A549 treated with CORT108297 at 1 μM for 4 hours (cell line): ENCODE results near the gene PCNA. TPM values are rescaled to one million over a fixed set of nuclear protein-coding genes. Genes with fewer than 3 reads are reported as not detected.

Experiments
- total RNA-seq: library from RNA; stranded (reverse); fragments of 200-300 nt; extraction: Qiagen RNA extraction; gene quantifications from 5 replicates; pipeline ENCODE4 v1.2.3, GENCODE V29; 2022

The PCNA gene
- 396 to 435 TPM (median 412 TPM) in 5 replicates for total RNA-seq

GRCh38 chr20:5119435-5120184 is at the start of gene PCNA:
PCNA (minus strand) TSS chr20:5119958; CDS start chr20:5119798, 160 bp downstream.

GRCh38 chr20:5126512-5127203 is 6.9 kb upstream of the PCNA start, which contains the start of gene CDS2:
CDS2 (plus strand) TSS chr20:5127008; CDS start chr20:5127093, 85 bp downstream.

Other genes starting within 250 kb of the PCNA start
- gene SLC23A2, start 118.4 kb downstream of the PCNA start, total RNA-seq = 13.9 to 17.0 TPM (median 16.1 TPM) in 5 replicates
- 106 to 120 TPM (median 109 TPM) in 5 replicates for gene TMEM230, start 6.9 kb downstream of the PCNA start, total RNA-seq
- 48.5 to 60.2 TPM (median 58.2 TPM) in 5 replicates for gene CDS2, start 7.0 kb upstream of the PCNA start, total RNA-seq
- not detected in 5 replicates for gene PROKR2, start 197.0 kb upstream of the PCNA start, total RNA-seq